Fibroblast of lung (primary cell): ENCODE measurements around the gene PPP2R2D. TPM values are rescaled to one million over a fixed set of nuclear protein-coding genes. Genes with fewer than 3 reads are reported as not detected.

ENCODE experiments used
- DNase-seq, 2 donors: peaks; one replicate each; pipeline versions ENCODE4 v3.0.0 to v3.0.0-alpha.2; 2010; ENCODE audit warnings: low read depth in 2 of 2
- H2AFZ ChIP-seq: 2 replicates; pipeline ENCODE4 v1.5.1; 2012; ENCODE audit warnings: low read length, control low read depth, inconsistent platforms
- H3K27ac ChIP-seq: 2 replicates; pipeline ENCODE4 v1.5.1; 2011; ENCODE audit warnings: low read length, control low read depth; ENCODE audit not compliant: insufficient read depth
- H3K27me3 ChIP-seq: 2 replicates; pipeline ENCODE4 v1.5.1; 2011; ENCODE audit warnings: mild to moderate bottlenecking, low read length; ENCODE audit not compliant: control insufficient read depth, insufficient read depth
- H3K36me3 ChIP-seq: 2 replicates; pipeline ENCODE4 v1.5.1; 2011; ENCODE audit warnings: low read length; ENCODE audit not compliant: control insufficient read depth, insufficient read depth
- H3K4me1 ChIP-seq: 2 replicates; pipeline ENCODE4 v1.5.1; 2011; ENCODE audit warnings: low read length; ENCODE audit not compliant: control insufficient read depth, insufficient read depth; ENCODE audit errors: extremely low read depth
- H3K4me2 ChIP-seq: 2 replicates; pipeline ENCODE4 v1.5.1; 2011; ENCODE audit warnings: low read length, control low read depth; ENCODE audit not compliant: insufficient read depth; ENCODE audit errors: extremely low read depth
- H3K4me3 ChIP-seq, 4 experiments: fragments of 200-600 bp in 1 of 4; sonication (generic) in 1 of 4; replicated peaks in 1 of 4; 2 replicates each; pipeline ENCODE4 v1.5.1; 2011 to 2016; ENCODE audit warnings: low read length in 4 of 4, low read depth in 3 of 4, mild to moderate bottlenecking in 3 of 4, control low read depth in 2 of 4, inconsistent platforms in 1 of 4, mixed read lengths in 1 of 4; ENCODE audit not compliant: insufficient read depth in 1 of 4; ENCODE audit errors: control extremely low read depth in 1 of 4
- H3K79me2 ChIP-seq: 2 replicates; pipeline ENCODE4 v1.5.1; 2012; ENCODE audit warnings: mild to moderate bottlenecking, low read length, inconsistent platforms; ENCODE audit not compliant: control insufficient read depth, insufficient read depth
- H3K9ac ChIP-seq: 2 replicates; pipeline ENCODE4 v1.5.1; 2011; ENCODE audit warnings: mild to moderate bottlenecking, low read length, control low read depth; ENCODE audit not compliant: insufficient read depth
- H3K9me3 ChIP-seq: 2 replicates; pipeline ENCODE4 v1.5.1; 2012; ENCODE audit warnings: low read depth, low read length; ENCODE audit not compliant: control insufficient read depth, insufficient read depth
- H4K20me1 ChIP-seq: 2 replicates; pipeline ENCODE4 v1.5.1; 2011; ENCODE audit warnings: low read length; ENCODE audit not compliant: control insufficient read depth, insufficient read depth; ENCODE audit errors: extremely low read depth
- EZH2 ChIP-seq: IDR thresholded peaks from 2 replicates; pipeline ENCODE4 v1.5.1; 2012; ENCODE audit warnings: low read length, control low read depth, mild to moderate bottlenecking; ENCODE audit errors: missing control alignments
- polyA plus RNA-seq, 2 donors: library from polyadenylated mRNA; depleted of rRNA in 1 of 2; stranded (reverse) in 1 of 2; unstranded in 1 of 2; fragments of >200 nt; gene quantifications; 2 replicates each; pipeline ENCODE4 v1.2.1, GENCODE V29; 2011 to 2012; ENCODE audit warnings: missing spikeins in 1 of 2
- total RNA-seq: library from RNA; depleted of rRNA; stranded (reverse); fragments of >200 nt; gene quantifications from 2 replicates; pipeline ENCODE4 v1.2.1, GENCODE V29; 2014
- TF ChIP-seq, protein P1 (sequence below), 2 donors: IDR thresholded peaks in 1 of 2; conservative IDR thresholded peaks in 1 of 2; 1 replicate in 1 of 2; 2 replicates in 1 of 2; pipeline ENCODE4 v1.5.1; 2011 to 2012; ENCODE audit warnings: low read length in 2 of 2, control low read depth in 1 of 2, inconsistent platforms in 1 of 2, low read depth in 1 of 2, mild to moderate bottlenecking in 1 of 2

Gene PPP2R2D
- total and polyA plus RNA-seq, 2 donors (not counting 1 experiment from before 2014, with no cell fraction given), result 23.3 to 25.4 TPM

DNA sequence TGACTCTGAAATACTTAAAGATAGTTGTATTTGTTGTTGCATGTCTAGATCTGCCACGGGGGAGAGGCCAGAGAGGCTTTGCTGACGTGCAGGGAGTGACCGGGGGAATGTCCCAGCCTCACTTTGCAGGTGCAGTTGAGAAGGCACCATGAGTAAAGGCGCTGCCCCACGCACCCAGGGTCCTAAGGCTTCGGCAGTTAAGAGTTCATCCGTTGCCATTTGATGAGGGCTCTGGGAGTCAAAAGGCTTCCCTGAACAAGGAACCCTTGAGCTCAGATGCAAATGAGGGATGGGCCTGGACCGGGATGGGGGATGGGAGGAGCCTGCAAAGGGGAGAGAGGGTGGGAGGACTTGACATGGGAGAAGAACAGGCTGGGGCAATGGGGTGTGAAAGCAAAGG is 20.4 kb downstream of the PPP2R2D start:
- H3K27ac ChIP-seq, result no peak overlapping the region
- TF ChIP-seq, protein P1, sequence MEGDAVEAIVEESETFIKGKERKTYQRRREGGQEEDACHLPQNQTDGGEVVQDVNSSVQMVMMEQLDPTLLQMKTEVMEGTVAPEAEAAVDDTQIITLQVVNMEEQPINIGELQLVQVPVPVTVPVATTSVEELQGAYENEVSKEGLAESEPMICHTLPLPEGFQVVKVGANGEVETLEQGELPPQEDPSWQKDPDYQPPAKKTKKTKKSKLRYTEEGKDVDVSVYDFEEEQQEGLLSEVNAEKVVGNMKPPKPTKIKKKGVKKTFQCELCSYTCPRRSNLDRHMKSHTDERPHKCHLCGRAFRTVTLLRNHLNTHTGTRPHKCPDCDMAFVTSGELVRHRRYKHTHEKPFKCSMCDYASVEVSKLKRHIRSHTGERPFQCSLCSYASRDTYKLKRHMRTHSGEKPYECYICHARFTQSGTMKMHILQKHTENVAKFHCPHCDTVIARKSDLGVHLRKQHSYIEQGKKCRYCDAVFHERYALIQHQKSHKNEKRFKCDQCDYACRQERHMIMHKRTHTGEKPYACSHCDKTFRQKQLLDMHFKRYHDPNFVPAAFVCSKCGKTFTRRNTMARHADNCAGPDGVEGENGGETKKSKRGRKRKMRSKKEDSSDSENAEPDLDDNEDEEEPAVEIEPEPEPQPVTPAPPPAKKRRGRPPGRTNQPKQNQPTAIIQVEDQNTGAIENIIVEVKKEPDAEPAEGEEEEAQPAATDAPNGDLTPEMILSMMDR (conservative IDR thresholded peaks at IDR 0.05 in 1 of 2, IDR thresholded peaks at IDR 0.05 in 1 of 2; ENCODE audit: low read depth in 1 of 2, low read length in 2 of 2), result no peak
- TF ChIP-seq EZH2, result no peak
- no peaks in the 10 kb centered on the region for H4K20me1 ChIP-seq

DNA sequence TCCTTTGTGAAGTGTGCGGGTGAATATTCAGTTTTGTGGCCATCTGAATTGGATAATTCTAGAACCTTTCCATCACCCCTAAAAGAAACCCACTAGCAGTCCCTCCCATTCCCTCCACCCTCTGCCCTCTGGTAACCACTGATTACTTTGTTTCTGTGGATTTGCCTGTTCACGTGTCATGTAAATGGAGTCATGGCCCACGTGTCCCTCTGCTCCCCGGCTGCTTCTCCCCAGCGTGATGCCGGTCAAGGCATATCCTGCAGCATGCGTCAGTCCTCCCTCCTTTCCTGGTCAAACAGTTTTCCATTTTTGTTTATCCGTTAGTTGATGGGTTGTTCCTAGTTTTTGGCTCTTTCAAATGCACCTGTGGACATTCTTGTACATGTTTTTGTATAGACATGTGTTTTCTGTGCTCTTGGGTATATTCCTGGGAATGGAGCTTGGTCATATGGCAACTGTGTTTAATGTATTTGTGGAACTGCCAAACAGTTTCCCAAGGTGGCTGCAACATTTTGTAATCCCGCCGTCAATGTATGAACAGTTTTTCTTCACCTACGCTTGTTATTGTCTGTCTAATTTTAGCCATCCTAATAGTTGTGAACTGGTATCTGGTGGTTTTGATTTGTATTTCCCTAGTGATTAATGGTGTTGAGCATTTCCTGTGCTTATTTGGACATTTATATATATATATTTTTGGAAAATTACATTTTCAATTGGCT is 22.4 kb downstream of the PPP2R2D start:
- H3K9ac ChIP-seq, result no peak overlapping the region
- H3K9me3 ChIP-seq, result no peaks in the 10 kb centered on the region
- peaks cover 5% of the 10 kb centered on the region for H3K4me1 ChIP-seq
- TF ChIP-seq, protein P1 (conservative IDR thresholded peaks at IDR 0.05 in 1 of 2, IDR thresholded peaks at IDR 0.05 in 1 of 2; ENCODE audit: low read depth in 1 of 2, low read length in 2 of 2), result no peak
- no peak for TF ChIP-seq EZH2
- H3K4me3 ChIP-seq, result no peak overlapping the region
- no peak for DNase-seq
- no peak overlapping the region for H2AFZ ChIP-seq
- H3K27ac ChIP-seq, result no peak overlapping the region
- H3K27me3 ChIP-seq, result no peaks in the 10 kb centered on the region
- H3K36me3 ChIP-seq, result no peaks in the 10 kb centered on the region
- H3K4me2 ChIP-seq, result no peak overlapping the region
- no peaks in the 10 kb centered on the region for H4K20me1 ChIP-seq
- H3K79me2 ChIP-seq, result peaks cover 78% of the 10 kb centered on the region

More for the DNA sequence above, 20.4 kb downstream of the PPP2R2D start:
- DNase-seq, result no peak
- H3K4me3 ChIP-seq, result no peak overlapping the region
- no peak overlapping the region for H2AFZ ChIP-seq
- H3K4me2 ChIP-seq, result no peak overlapping the region
- H3K4me1 ChIP-seq, result no peaks in the 10 kb centered on the region
- H3K27me3 ChIP-seq, result no peaks in the 10 kb centered on the region
- no peak overlapping the region for H3K9ac ChIP-seq
- H3K36me3 ChIP-seq, result no peaks in the 10 kb centered on the region
- peaks cover 67% of the 10 kb centered on the region for H3K79me2 ChIP-seq
- H3K9me3 ChIP-seq, result no peaks in the 10 kb centered on the region

DNA sequence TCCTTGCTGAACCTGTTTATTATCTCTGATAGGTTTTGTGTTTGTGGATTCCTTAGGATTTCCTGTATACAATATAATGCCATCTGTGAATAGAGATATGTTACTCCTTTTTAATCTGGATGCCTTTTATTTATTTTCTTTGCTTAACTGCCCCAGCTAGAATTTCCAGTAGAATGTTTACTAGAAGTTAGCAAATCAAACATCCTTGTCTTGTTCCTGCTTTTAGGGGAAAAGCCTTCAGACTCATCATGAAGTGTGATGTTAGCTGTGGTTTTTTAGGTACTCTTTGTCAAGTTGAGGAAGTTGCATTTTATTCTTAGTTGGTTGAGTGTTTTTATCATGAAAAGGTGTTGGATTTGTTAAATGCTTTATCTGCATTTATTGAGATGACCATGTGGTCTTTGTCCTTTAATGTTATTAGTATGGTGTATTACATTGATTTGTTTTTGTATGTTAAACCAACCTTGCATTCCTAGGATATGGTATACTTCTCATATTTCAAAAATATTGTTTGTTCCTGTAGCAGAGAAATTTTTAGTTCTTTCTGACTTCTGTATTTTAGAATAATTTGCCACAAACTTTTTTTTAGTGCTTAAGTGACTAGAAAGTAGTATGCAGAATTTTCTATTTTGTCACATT is 24.3 kb downstream of the PPP2R2D start:
- TF ChIP-seq EZH2, result no peak
- TF ChIP-seq, protein P1 (conservative IDR thresholded peaks at IDR 0.05 in 1 of 2, IDR thresholded peaks at IDR 0.05 in 1 of 2; ENCODE audit: low read depth in 1 of 2, low read length in 2 of 2), result no peak
- H3K79me2 ChIP-seq, result peaks cover 80% of the 10 kb centered on the region
- H3K9ac ChIP-seq, result no peak overlapping the region
- H3K4me2 ChIP-seq, result no peak overlapping the region
- peaks cover 9% of the 10 kb centered on the region for H3K4me1 ChIP-seq
- no peaks in the 10 kb centered on the region for H4K20me1 ChIP-seq
- H3K27ac ChIP-seq, result no peak overlapping the region
- no peaks in the 10 kb centered on the region for H3K9me3 ChIP-seq
- no peaks in the 10 kb centered on the region for H3K27me3 ChIP-seq
- no peaks in the 10 kb centered on the region for H3K36me3 ChIP-seq
- no peak for DNase-seq
- no peak overlapping the region for H3K4me3 ChIP-seq
- H2AFZ ChIP-seq, result no peak overlapping the region
